Lower leg skin (tissue), 4 donors: ENCODE data around the gene OGG1. TPM values are rescaled to one million over a fixed set of nuclear protein-coding genes. Genes with fewer than 3 reads are reported as not detected.

Experiments
- DNase-seq, 2 donors: peaks; one replicate each; pipeline ENCODE4 v3.0.0-alpha.2; 2019; ENCODE audit warnings: low spot score in 2 of 2
- H3K4me3 ChIP-seq: fragments of 200-600 bp; sonication (generic); 2 replicates; pipeline ENCODE4 v1.5.1; 2017; ENCODE audit warnings: mild to moderate bottlenecking, low read depth; ENCODE audit not compliant: poor library complexity, severe bottlenecking
- CTCF ChIP-seq, 3 donors: fragments of 450-650 bp; IDR thresholded peaks; one replicate each; pipeline ENCODE4 v1.5.1; 2016; ENCODE audit warnings: antibody characterized with exemption in 3 of 3, mild to moderate bottlenecking in 3 of 3, moderate library complexity in 2 of 3
- POLR2A ChIP-seq, 2 donors: fragments of 450-650 bp; IDR thresholded peaks; one replicate each; pipeline ENCODE4 v1.6.1; 2016 to 2017; ENCODE audit warnings: antibody characterized with exemption in 2 of 2, mild to moderate bottlenecking in 1 of 2, moderate library complexity in 1 of 2
- WGBS, 2 donors: methylation state at CpG; one replicate each; pipeline ENCODE4 v1.1.5; 2018; 5-methylcytosine and 5-hydroxymethylcytosine counted together
- intact Hi-C: fragments of 100-400 bp; cut with DNase I; formaldehyde crosslinking; loops from one replicate; pipeline ENCODE4 v1.15.0; 2023; ENCODE audit warnings: low total_unique reads
- total RNA-seq, 4 donors: library from RNA; depleted of rRNA; stranded (reverse); fragments of >200 nt; gene quantifications; one replicate each; pipeline ENCODE4 v1.1.0, GENCODE V29; 2016

Gene OGG1
- total RNA-seq, 4 donors from 2014 or later, result 7.9 to 27.2 (median 17.4) TPM

- DNase-seq, result no peak
- intact Hi-C loops, result no loop called here
- WGBS, 2 donors, result 58 to 61% methylated on average over 2 of the region's 2 CpGs
- no peak overlapping the region for H3K4me3 ChIP-seq
- TF ChIP-seq POLR2A (IDR thresholded peaks at IDR 0.05), result no peak
- no peak for TF ChIP-seq CTCF (IDR thresholded peaks at IDR 0.05)
These were observed 12.9 kb upstream of the OGG1 start for GRCh38 chr3:9736831-9737230.

GRCh38 chr3:9739181-9739580 is 10.6 kb upstream of the OGG1 start:
- no peak overlapping the region for H3K4me3 ChIP-seq
- WGBS, 2 donors, result 93 to 94% methylated on average over 13 to 15 of the region's 15 CpGs
- intact Hi-C loops, result no loop called here

GRCh38 chr3:9742560-9742959 is 7.2 kb upstream of the OGG1 start:
- TF ChIP-seq POLR2A (IDR thresholded peaks at IDR 0.05) (no peak), CTCF (IDR thresholded peaks at IDR 0.05) (no peak)
- 94 to 100% methylated on average over 1 of the region's 1 CpG for WGBS, 2 donors
- H3K4me3 ChIP-seq, result no peak overlapping the region
- DNase-seq, result no peak
- intact Hi-C loops, result no loop called here

More at GRCh38 chr3:9739181-9739580, 10.6 kb upstream of the OGG1 start:
- no peak for DNase-seq
- TF ChIP-seq POLR2A (IDR thresholded peaks at IDR 0.05) (no peak), CTCF (IDR thresholded peaks at IDR 0.05) (no peak)

- H3K4me3 ChIP-seq, result no peak overlapping the region
- TF ChIP-seq CTCF (IDR thresholded peaks at IDR 0.05), result no peak
- no peak for TF ChIP-seq POLR2A (IDR thresholded peaks at IDR 0.05)
- DNase-seq, result no peak
- intact Hi-C loops, result no loop called here
- WGBS, 2 donors, result 93 to 95% methylated on average over 18 of the region's 18 CpGs
These were observed 6.2 kb upstream of the OGG1 start for GRCh38 chr3:9743548-9743947.

- WGBS, 2 donors, result 92 to 97% methylated on average over 12 to 13 of the region's 13 CpGs
- DNase-seq, result no peak
- TF ChIP-seq CTCF (IDR thresholded peaks at IDR 0.05) (no peak), POLR2A (IDR thresholded peaks at IDR 0.05) (no peak)
- H3K4me3 ChIP-seq, result no peak overlapping the region
- intact Hi-C loops, result no loop called here
These were observed 5.6 kb upstream of the OGG1 start for GRCh38 chr3:9744162-9744561.

GRCh38 chr3:9745521-9745920 is 4.2 kb upstream of the OGG1 start:
- WGBS, 2 donors, result 88 to 97% methylated on average over 12 of the region's 12 CpGs
- TF ChIP-seq CTCF (IDR thresholded peaks at IDR 0.05) (no peak), POLR2A (IDR thresholded peaks at IDR 0.05) (no peak)
- DNase-seq, result no peak
- no peak overlapping the region for H3K4me3 ChIP-seq
- intact Hi-C loops, result no loop called here
